HG02970 (cell line): ENCODE measurements around the gene VWCE.

Experiments
- ATAC-seq: cut with Tn5 transposase; IDR thresholded peaks from one replicate; pipeline ENCODE4 v1.9.1; 2021; ENCODE audit warnings: mild to moderate bottlenecking, moderate library complexity, moderate number of reproducible peaks; ENCODE audit not compliant: unreplicated experiment, low FRiP score

Gene VWCE, protein sequence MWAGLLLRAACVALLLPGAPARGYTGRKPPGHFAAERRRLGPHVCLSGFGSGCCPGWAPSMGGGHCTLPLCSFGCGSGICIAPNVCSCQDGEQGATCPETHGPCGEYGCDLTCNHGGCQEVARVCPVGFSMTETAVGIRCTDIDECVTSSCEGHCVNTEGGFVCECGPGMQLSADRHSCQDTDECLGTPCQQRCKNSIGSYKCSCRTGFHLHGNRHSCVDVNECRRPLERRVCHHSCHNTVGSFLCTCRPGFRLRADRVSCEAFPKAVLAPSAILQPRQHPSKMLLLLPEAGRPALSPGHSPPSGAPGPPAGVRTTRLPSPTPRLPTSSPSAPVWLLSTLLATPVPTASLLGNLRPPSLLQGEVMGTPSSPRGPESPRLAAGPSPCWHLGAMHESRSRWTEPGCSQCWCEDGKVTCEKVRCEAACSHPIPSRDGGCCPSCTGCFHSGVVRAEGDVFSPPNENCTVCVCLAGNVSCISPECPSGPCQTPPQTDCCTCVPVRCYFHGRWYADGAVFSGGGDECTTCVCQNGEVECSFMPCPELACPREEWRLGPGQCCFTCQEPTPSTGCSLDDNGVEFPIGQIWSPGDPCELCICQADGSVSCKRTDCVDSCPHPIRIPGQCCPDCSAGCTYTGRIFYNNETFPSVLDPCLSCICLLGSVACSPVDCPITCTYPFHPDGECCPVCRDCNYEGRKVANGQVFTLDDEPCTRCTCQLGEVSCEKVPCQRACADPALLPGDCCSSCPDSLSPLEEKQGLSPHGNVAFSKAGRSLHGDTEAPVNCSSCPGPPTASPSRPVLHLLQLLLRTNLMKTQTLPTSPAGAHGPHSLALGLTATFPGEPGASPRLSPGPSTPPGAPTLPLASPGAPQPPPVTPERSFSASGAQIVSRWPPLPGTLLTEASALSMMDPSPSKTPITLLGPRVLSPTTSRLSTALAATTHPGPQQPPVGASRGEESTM

DNA sequence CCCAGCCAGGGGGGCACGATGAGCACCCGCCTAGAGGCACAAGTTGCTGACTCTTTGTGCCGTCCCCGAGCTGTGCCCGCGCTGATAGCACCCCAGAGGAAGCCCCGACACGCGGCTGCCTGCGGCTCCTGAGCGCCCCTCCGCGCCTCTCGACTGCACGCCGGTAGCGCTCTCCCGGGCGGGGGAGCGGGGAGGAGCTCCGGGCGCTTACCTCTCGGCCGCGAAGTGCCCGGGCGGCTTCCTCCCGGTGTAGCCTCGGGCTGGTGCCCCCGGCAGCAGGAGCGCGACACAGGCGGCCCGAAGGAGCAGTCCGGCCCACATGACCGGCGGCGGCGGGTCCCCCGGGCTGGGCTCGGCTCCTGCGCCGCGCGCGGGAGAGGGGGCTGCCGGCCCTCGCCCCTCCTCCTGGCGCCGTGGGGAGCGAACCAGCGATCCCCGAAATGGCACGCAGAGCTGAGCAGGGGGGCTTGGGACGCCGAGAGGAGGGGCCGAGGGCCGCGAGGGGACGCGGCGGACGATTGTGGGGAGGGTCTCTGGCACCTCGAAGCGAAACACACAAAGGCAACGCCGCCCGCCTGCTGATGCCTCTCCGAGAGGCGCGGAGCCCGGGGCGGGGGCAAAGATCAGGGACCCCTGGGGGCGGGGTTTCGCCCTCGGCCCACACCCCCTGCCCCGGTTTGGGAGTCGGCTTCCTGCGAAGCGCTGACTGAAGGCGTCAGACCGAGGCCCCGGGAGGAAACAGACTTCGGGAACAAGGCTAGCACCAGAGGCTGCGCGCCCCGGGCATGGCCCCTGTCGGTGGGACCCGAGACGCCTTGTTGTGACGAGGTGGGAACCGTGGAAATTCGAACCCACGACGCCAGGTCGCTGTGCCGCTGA is at the start of gene VWCE:
Gene VWCE (minus strand): TSS at position 600 of the 879 bp plus-strand sequence. CDS start 279 bp downstream, at position 321.
- ATAC-seq: no peak

DNA sequence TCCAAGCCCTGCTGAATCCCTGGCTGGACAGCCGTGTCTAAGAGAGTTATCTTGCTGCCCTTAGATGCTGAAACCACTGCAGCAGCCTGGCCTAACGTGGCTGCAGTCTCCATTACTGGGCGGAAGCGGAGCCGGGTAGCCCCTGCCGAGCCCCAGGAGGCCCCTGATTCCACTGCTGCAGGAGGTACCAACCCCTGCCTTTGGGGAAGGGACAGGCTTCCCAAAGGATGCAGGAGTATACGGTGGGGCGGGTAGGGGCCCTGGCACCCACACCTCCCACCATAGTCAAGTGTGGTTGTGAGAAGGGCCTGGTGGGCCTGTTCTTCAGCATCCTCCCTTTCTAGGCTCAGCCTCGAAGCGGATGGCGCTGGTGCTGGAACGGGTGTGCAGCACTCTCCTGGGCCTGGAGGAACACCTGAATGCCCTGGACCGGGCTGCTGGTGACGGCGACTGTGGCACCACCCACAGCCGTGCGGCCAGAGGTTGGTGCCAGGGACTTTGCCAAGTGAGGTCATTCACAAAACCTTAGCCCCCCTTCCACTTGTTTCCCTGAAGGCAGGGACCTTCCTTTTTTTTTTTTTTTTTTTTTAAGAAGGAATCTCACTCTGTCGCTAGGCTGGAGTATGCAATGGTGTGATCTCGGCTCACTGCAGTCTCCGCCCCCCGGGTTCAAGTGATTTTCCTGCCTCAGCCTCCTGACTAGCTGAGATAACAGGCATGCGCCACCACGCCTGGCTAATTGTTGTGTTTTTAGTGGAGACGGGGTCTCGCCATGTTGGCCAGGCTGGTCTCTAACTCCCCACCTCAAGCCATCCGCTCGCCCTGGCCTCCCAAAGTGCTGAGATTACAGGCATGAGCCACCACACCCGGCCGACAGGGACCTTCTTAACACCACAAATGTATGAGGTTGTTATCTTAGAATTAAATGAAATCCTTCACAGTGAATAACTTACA is 49.0 kb upstream of the VWCE start:
- no peak for ATAC-seq

DNA sequence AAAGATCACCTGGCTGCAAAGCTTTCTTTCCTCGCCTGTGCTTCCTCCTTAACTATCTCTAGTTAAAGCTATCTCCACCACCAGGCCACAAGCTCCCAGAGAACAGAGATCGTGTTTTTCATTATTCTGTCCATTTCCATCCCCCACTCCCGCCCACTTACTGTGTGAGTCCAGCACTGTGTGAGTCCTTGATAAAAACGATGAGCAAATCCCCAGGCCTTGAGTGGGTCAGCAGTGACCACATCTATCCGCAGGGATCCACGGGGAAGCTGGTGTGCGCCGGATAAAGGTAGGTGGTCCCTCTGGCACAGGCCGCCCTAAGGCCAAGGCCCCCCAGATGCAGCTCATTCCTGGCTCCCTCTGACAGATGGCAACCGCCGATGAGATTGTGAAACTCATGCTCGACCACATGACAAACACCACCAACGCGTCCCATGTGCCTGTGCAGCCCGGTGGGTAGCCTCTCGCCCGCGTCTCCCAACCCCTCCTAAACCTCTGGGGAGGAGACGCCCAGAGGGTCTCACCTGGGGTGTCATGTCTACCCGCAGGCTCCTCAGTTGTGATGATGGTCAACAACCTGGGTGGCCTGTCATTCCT is 47.2 kb upstream of the VWCE start:
- no peak for ATAC-seq

DNA sequence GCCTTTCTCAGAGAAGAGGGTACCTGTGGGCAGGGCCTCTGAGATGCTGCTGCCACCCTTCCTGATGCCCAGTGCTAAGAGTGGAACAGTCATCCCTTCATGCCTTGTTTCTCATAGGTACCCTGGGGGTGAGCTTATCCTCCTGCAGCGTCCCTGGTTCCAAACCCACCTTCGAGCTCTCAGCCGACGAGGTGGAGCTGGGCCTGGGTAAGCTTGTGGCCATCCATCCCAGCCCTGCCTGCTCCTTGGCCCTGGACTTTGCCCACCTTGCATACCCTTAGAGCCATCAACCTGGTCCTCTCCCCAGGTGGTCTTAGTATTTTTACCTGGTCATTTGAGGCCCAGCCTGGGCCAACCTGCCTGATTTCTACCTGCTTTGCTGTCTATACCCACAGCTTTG is 46.6 kb upstream of the VWCE start:
- no peak for ATAC-seq

DNA sequence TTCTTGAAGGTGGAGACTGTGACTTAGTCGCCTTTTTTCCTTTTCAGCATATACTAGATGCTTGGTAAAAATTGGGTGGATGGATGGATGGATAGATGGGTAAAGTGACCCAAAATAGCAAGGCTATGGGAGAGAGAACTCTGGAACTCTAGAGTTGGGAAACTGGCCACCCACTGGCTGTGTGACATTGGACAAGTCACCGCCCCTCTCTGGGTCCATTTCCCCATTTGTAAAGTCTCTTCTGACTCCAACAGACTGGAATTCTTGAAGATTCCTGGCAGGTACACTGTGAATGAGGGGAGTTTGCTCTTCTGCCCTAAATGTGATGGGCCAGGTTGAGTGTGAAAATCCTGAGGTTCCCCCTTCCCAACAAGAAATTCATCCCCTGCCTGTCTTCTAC is 45.9 kb upstream of the VWCE start:
- no peak for ATAC-seq

DNA sequence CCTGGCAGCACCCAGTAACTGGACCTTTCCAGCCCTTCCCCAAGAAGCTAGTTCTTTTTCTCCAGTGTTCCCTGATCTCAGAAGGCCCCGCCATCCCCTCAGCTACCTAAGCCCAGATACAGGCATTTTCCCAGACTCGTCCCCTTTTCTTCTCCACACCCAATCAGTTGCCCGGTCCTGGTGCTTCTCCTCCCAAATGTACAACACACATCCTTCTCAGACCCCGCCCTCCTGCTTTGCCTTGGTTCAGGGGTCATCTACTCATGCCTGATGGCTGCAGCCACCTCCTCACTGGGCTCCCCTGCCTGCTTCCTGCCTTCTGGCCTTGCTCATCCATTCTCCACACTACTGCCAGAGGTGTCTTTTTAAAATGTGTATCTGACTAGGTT is 44.4 kb upstream of the VWCE start:
- ATAC-seq: no peak

DNA sequence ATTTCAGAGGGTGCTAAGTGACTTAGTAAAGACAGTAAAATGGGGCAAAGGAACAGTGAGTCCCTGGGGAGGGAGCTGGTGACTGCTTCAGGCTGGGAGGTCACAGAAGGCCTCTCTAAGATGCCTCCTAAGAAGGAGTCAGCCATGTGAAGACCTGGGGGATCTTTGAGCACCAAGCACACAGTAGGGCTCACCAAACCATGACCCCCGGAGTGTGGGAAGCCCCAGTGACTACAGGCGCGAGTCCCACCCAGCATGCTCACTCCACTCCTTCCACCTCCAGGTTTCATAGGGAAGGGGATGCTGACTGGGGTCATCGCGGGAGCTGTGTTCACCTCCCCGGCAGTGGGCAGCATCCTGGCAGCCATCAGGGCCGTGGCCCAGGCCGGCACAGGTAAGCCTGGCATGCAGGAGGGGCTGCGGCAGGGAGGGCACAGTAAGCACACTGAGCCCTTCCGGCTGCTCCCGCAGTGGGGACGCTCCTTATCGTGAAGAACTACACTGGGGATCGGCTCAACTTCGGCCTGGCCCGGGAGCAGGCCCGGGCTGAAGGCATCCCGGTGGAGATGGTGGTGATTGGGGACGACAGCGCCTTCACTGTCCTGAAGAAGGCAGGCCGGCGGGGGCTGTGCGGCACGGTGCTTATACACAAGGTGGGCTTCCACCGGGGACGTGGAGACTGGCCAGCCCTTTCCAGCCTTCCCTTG is 43.8 kb upstream of the VWCE start:
- ATAC-seq: no peak

DNA sequence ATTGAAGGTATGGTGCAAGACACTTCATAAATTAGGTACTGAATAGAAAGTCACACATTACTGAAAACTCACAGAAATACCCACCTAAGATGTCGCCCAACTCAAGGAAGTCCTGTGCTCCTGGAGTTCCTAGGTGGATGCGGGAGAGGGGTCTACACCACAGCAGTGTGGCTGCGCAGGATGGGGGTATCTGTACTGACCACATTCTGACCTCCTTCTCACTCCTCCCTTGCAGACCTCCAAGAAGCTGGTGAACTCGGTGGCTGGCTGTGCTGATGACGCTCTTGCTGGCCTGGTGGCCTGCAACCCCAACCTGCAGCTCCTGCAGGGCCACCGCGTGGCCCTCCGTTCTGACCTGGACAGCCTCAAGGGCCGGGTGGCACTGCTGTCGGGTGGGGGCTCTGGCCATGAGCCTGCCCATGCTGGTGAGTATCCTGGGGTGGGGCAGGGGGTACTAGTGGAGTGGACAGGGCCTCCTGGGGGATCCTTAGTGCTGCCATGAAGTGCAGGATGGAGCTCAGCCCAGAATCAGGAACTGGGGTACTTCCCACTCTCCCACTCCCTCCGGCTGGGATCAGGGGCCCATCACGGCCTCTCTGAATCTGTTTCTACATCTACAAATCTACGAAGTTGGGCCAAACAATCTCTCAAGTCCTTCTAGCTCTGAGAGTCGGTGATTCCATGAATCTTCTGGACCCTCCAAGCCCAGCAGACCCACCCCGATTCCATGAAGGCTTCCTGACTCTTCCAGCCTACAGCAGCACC is 42.8 kb upstream of the VWCE start:
- ATAC-seq: no peak

DNA sequence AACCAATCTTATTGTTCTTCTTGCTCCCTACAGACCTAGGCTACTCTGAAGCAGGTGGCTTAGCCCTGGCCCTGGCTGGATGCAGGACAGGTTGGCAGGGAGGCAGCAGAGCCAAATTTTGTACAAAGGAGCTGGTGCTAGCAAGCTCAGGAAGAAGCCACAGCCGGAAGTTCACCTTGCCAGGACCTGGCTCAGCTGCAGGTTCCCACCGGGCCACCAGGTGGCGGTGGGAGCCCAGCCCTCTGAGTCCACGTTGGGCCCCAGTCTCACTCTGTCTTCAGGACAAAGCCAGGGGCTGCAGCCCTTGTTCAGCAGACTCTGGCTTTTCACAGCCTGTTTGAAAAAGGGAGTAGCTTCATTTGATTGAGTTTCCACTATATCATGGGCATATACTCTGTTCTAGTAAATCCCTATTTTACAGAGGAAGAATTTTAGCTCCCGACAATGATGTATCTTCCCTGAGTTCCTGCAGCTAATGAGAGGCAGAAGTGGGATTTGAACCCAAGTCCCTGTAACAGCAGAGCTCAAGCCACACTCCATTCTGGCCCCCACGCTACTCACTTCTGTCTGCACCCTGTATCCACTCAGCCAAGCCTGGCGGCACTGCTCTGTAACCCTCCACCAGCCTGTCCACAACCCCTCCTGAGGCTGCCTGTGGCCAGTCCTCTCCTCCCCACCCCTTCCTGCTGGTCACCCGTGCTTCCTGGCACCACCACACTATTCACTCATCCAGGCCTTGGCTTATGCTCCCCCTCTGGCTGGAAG is 41.2 kb upstream of the VWCE start:
- peak; percentile 45 for ATAC-seq

DNA sequence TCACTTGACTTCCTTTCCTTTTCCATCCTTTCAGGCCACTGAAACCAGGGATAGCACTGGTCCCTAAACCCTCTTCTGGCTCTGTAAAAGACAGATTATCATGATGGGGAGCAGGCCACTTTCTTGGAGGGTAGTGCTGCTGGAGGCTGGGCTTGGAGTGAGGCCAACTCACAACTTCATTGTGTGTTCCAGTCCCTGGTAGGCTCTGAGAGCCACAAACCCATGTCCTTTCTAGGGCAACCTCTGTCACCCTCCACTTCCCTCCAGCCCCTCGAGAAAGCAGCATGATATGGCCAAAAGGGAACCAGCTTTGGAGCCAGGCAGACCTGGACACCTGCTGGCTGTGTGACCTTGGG is 40.2 kb upstream of the VWCE start:
- ATAC-seq: no peak

DNA sequence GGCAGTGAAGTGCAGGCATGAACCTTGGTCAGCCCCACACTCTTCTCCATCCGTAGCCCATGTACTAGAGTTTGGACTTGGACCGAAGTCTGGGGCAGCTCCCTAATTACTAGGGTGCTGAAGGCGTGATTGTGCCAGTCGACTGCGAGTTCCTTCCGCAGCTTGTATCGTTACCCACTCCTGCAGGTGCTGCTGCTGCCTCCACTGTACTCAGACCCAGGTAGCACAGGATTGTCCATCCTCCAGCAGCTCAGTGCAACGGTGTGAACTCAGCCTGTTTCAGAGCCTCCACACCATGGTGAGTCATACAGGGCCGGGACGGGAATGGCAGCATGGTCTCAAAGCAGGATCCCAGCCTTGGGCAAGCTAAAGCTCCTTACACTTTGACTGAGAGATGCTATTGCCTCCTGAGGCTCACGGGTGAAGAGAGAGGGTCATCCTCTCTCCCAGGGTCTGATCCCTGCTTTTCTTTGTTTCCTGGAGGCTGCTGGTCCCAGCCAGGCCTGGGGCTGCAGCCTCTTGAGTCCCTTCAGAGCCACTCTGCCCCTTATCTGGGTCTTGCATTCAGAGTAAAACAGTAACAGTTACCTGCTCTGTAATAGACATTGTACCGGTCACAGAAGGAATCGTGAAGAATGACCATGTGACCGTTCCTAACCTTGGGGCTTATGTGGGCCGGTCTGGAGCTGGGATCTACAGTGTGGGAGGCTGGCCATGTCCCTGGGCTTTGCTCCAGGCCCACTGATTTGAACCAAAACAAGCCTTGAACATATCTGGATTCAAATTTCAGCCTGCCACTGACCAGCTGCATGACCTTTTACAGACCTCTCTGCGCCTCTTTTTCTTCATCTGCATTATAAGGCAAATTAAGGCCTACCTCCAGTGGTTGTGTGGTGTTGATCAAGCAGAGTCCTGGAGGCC is 39.6 kb upstream of the VWCE start:
- ATAC-seq: no peak

DNA sequence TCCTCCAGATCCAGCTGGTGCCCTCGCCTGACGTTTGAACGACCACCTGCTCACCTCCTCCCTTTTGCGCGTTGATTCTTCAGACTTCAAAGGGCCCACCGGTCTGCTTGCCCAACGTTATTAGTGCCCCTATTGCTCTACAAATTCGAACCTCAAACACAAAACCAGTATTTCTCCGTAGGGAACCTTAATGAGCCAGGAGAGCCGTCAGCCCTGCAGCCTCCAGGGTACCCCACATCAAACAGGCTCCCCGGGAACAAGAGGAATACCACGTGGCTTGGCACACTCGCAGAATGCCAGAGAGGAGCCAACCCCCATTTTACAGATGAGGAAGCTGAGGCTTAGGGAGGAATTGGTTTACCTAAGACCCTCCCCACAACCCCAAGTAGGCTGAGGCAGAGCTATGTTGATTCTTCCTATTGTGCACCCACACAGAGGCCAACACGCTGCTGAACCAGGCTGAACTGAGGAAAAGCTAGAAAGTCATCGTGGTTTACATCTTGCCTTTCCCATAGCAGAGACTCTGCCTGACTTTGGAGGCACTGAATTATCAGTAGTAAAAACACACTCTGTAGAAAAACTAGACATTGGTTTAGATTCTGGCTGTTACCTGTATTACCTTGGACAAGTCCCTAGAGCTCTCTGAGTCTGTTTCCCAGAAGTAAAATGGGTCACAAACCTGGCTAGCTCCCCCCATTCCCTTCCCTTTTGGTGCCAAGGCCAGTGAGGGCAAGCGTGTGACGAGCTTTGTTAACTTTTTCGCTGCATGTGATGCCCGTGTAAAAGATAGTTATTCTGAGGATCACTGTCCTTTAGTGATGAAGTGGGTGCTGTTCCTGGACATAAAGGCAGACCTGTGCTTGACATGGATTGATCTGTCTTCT is 38.7 kb upstream of the VWCE start:
- no peak for ATAC-seq

DNA sequence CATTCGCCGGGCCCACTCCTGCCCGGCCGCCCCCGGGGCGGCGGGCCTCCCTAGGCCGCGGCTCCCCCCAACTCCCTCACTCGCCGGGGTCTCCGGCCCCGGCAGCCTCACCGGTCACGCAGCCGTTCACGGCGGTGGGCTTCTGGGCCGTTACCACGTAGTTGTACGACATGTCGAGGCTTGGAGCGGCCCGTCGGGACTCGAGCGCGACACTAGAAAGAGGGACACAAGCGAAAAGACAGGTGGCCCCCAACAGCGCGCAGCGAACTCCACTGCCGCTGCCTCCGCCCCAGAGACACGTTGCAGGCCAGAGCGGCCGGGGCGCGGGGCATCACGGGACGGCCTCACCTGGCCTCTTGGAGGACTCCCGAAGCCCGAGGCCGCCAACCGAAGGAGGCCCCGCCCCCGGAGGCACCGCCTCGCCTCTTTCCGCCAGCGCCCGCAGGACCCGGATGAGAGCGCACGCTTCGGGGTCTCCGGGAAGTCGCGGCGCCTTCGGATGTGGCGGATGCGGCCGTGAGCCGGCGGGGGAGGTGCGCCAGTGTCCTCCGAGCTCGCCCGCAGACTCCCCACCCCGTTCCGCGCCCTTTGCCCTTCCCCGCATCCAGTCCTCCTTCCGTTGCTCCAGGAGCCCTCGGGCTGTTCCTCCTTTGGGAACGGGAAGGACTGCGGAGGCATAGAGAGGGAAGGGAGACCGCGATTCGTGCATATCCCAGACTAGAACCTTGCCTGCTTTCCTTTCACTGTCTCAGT is 37.9 kb upstream of the VWCE start, which contains the start of the genes DDB1 and TKFC:
Gene DDB1 (minus strand): TSS at position 309 of the 753 bp plus-strand sequence. CDS start 137 bp downstream, at position 172.
Gene TKFC (plus strand): TSS at position 432 of the 753 bp plus-strand sequence. CDS start 1,501 bp downstream, outside the sequence.
- peak; percentile 89 for ATAC-seq

DNA sequence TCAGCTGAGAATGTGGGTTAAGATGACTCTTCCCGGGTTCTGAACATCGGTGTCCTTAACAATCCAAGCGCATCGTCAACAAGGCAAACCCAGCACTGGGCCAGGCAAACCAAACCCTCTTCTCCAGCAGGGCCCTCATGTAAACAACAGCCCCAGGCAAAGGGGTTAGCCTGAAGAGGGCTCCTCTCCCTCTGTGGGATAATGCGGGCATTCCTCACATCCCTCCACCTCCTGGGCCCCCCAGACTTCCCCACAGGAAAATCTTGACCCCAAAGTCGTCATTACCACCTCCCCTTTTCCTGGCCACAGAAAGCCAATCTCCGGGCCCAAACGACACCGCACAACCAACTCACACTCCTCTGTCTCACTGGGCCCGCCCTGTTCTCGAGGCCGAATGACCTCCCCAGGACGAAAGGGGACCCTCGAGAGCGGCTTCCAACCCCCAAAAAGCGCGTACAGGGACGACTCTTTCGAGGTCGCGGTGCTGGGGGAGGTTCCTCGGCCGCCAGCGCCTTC is 37.2 kb upstream of the VWCE start:
- ATAC-seq: no peak
